Transverse colon (tissue), 4 donors: Measurements from ENCODE around the gene TMEM240.

Source experiments
- POLR2AphosphoS5 ChIP-seq, 3 donors: sonication (generic); formaldehyde crosslinking; IDR thresholded peaks; one replicate each; pipeline ENCODE4 v1.6.1; 2016; ENCODE audit warnings: antibody characterized with exemption in 3 of 3
- TF ChIP-seq, protein P1 (sequence below), 5 experiments: fragments of 200-600 bp in 3 of 5; fragments of 450-650 bp in 2 of 5; sonication (generic) in 3 of 5; IDR thresholded peaks; 1 replicate in 2 of 5; 2 replicates in 3 of 5; pipeline ENCODE4 v1.5.1; 2016 to 2017; ENCODE audit warnings: antibody characterized with exemption in 5 of 5, inconsistent platforms in 3 of 5, mild to moderate bottlenecking in 2 of 5, moderate library complexity in 1 of 5

DNA sequence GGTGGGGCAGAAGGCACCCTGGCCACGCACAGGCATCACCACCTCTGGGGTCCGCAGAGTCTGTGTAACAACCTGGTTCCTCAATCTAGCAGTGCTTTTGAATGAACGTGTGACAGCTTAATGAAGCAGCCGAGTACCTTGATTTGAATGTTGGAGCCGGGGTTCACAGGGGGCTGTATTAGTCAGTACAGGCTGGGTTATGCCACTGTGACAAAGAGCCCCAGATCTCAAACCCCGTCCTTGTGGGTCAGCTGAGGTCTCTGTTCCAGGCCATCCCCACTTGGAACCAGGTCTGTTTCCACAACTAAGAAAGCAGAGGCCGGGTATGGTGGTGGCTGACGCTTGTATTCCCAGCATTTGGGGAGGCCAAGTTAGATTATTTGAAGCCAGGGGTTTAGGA, 10.5 kb downstream of the TMEM240 start:
- TF ChIP-seq, protein P1, sequence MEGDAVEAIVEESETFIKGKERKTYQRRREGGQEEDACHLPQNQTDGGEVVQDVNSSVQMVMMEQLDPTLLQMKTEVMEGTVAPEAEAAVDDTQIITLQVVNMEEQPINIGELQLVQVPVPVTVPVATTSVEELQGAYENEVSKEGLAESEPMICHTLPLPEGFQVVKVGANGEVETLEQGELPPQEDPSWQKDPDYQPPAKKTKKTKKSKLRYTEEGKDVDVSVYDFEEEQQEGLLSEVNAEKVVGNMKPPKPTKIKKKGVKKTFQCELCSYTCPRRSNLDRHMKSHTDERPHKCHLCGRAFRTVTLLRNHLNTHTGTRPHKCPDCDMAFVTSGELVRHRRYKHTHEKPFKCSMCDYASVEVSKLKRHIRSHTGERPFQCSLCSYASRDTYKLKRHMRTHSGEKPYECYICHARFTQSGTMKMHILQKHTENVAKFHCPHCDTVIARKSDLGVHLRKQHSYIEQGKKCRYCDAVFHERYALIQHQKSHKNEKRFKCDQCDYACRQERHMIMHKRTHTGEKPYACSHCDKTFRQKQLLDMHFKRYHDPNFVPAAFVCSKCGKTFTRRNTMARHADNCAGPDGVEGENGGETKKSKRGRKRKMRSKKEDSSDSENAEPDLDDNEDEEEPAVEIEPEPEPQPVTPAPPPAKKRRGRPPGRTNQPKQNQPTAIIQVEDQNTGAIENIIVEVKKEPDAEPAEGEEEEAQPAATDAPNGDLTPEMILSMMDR (IDR thresholded peaks at IDR 0.05): no peak
- no peak for TF ChIP-seq POLR2AphosphoS5 (IDR thresholded peaks at IDR 0.05)
